Osteoblast (primary cell): Measurements from ENCODE around the gene BRD3OS. TPM values are rescaled to one million over a fixed set of nuclear protein-coding genes. Genes with fewer than 3 reads are reported as not detected.
A peak's percentile ranks its signal among the peaks of the same experiment; 100 is the strongest.

Experiments used
- DNase-seq: peaks from one replicate; pipeline ENCODE4 v3.0.0; 2011; ENCODE audit warnings: low spot score, mixed read lengths; ENCODE audit not compliant: insufficient read length; ENCODE audit errors: missing footprints
- H2AFZ ChIP-seq: 2 replicates; pipeline ENCODE4 v1.6.0; 2011; ENCODE audit warnings: mild to moderate bottlenecking, low read length
- H3K27ac ChIP-seq: 2 replicates; pipeline ENCODE4 v1.5.1; 2011; ENCODE audit warnings: mild to moderate bottlenecking, low read depth, low read length, moderate library complexity
- H3K27me3 ChIP-seq: 2 replicates; pipeline ENCODE4 v1.6.0; 2012; ENCODE audit warnings: mild to moderate bottlenecking, control low read depth, inconsistent platforms, low read length, moderate library complexity; ENCODE audit not compliant: insufficient read depth
- H3K36me3 ChIP-seq: 2 replicates; pipeline ENCODE4 v1.5.1; 2011; ENCODE audit warnings: mild to moderate bottlenecking, low read length, control low read depth, moderate library complexity; ENCODE audit not compliant: insufficient read depth
- H3K4me1 ChIP-seq: 2 replicates; pipeline ENCODE4 v1.5.1; 2011; ENCODE audit warnings: mild to moderate bottlenecking, low read length, control low read depth, moderate library complexity; ENCODE audit not compliant: insufficient read depth
- H3K4me2 ChIP-seq: 2 replicates; pipeline ENCODE4 v1.6.0; 2011; ENCODE audit warnings: mild to moderate bottlenecking, low read length; ENCODE audit not compliant: insufficient read depth
- H3K4me3 ChIP-seq: fragments of 200-600 bp; sonication (generic); 3 replicates; pipeline ENCODE4 v1.5.1; 2012; ENCODE audit warnings: mild to moderate bottlenecking, low read length, inconsistent platforms; ENCODE audit not compliant: insufficient read depth
- H3K79me2 ChIP-seq: 2 replicates; pipeline ENCODE4 v1.6.0; 2012; ENCODE audit warnings: mild to moderate bottlenecking, low read length, control low read depth, inconsistent platforms; ENCODE audit not compliant: insufficient read depth
- H3K9me3 ChIP-seq: 2 replicates; pipeline ENCODE4 v1.5.1; 2011; ENCODE audit warnings: low read depth, low read length, control low read depth
- H4K20me1 ChIP-seq: 2 replicates; pipeline ENCODE4 v1.6.0; 2012; ENCODE audit warnings: mild to moderate bottlenecking, low read length, control low read depth; ENCODE audit not compliant: insufficient read depth
- total RNA-seq: library from RNA; depleted of rRNA; stranded (reverse); fragments of >200 nt; gene quantifications from 2 replicates; pipeline ENCODE4 v1.2.3, GENCODE V29; 2012
- TF ChIP-seq, protein P1 (sequence below): IDR thresholded peaks from 2 replicates; pipeline ENCODE4 v1.5.1; 2011; ENCODE audit warnings: mild to moderate bottlenecking, low read depth, low read length, moderate library complexity; ENCODE audit errors: extremely low read depth

The BRD3OS gene
- total RNA-seq, 1 donor = 26.1 TPM

DNA sequence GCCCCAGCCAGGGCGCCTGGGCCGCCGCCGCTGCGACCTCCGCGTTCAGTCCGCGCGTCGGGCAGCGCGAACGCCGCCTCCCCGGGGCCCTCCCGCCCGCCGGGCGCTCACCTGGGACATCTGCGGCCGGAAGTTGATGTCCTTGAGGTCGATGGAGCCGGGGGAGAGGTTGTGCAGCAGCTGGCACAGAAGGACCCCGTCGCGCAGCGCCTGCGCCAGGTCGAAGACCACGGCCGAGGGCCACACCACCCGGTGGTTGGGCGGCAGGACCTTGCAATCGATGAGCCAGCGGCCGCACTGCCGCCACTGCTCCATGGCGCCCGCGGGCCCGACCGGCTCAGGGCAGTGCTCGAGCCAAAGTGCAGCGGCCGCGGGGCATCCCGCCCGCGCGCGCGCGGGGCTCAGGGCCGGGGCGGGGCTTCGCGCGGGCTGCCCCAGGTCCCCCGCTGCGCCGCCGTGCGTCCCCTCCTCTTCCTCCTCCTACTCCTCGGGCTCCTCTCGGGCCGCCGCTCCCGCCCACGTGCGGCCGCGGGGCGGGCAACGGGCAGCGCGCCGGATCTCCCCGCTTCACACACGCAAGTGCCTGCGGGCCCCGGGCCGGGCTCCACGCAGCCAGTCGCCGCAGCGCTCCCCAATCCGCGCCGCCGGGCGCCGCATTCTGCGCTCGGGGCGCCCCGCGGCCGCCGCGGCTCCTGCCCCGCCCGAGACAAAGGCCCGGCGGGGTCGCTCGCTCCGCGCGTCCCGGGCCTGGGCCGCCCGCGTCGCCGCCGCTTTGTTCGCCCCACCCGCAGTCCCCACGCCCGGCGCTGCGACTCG is 33.1 kb upstream of the BRD3OS start, which contains the start of gene VAV2:
VAV2 (minus strand) TSS at position 361 of the 816 bp plus-strand sequence; CDS start at position 315, 46 bp downstream.
- Histone ChIP-seq H4K20me1 (peaks cover 42% of the 10 kb centered on the region), H3K4me2 (peak within 1 kb of the TSS; percentile 98), H3K36me3 (no peaks in the 10 kb centered on the region), H2AFZ (peak within 1 kb of the TSS; percentile 90), H3K4me1 (peaks cover 28% of the 10 kb centered on the region), H3K79me2 (peaks cover 40% of the 10 kb centered on the region), H3K27me3 (peaks cover 4% of the 10 kb centered on the region), H3K27ac (peak within 1 kb of the TSS; percentile 83), H3K9me3 (no peaks in the 10 kb centered on the region), H3K4me3 (peak within 1 kb of the TSS; percentile 85)
- DNase-seq = peak; percentile 95
- TF ChIP-seq, protein P1, sequence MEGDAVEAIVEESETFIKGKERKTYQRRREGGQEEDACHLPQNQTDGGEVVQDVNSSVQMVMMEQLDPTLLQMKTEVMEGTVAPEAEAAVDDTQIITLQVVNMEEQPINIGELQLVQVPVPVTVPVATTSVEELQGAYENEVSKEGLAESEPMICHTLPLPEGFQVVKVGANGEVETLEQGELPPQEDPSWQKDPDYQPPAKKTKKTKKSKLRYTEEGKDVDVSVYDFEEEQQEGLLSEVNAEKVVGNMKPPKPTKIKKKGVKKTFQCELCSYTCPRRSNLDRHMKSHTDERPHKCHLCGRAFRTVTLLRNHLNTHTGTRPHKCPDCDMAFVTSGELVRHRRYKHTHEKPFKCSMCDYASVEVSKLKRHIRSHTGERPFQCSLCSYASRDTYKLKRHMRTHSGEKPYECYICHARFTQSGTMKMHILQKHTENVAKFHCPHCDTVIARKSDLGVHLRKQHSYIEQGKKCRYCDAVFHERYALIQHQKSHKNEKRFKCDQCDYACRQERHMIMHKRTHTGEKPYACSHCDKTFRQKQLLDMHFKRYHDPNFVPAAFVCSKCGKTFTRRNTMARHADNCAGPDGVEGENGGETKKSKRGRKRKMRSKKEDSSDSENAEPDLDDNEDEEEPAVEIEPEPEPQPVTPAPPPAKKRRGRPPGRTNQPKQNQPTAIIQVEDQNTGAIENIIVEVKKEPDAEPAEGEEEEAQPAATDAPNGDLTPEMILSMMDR = no peak

DNA sequence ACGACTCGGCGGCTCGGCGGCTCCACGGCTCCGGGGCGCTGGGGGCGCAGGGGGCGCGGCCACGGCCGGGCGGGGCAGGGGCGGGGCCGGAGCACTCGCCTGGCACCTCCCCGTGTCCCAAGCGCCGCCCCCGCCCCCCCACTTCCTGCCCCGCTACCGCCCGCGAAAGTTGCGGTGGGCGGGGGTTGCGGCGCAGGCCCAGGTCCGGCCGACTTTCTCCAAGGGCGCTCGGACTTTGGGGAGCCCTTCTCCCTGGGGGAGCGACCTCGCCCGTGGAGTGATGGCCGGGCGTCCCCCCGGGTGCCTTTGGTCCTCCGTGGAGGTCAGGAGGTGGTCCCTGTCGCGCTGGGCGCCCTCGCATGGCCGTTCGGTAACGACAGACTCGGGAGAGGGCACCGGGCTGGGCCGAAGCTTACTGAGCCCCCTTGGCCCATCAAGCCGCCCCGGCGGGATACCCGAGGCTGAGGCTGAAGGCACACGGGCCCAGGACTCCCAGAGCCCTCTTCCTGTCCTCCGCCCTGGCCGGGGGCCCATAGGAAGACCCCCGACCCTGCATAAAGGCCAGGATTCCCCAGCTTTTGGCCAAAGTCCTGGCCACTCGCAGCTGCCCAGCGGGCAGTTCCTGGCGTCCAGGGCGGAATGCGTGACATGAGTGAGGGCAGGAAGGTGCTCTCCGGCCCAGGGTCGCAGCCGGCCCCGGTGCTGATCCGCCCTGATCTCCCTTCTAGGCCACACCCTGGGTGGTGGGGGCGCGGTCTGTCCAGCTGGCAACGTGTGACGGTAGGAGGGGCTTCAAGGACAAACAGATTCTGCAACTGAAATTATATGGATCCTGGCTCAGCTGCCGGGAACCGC is 32.3 kb upstream of the BRD3OS start:
- Histone ChIP-seq H3K27me3 (peaks cover 4% of the 10 kb centered on the region), H3K79me2 (peaks cover 32% of the 10 kb centered on the region), H3K9me3 (no peaks in the 10 kb centered on the region), H3K4me3 (peak overlapping the region; percentile 85), H4K20me1 (peaks cover 34% of the 10 kb centered on the region), H3K4me1 (peaks cover 28% of the 10 kb centered on the region), H2AFZ (peak overlapping the region; percentile 90), H3K27ac (peak overlapping the region; percentile 83), H3K4me2 (peak overlapping the region; percentile 98), H3K36me3 (no peaks in the 10 kb centered on the region)
- DNase-seq = peak; percentile 97
- TF ChIP-seq, protein P1 = peak; percentile 36

DNA sequence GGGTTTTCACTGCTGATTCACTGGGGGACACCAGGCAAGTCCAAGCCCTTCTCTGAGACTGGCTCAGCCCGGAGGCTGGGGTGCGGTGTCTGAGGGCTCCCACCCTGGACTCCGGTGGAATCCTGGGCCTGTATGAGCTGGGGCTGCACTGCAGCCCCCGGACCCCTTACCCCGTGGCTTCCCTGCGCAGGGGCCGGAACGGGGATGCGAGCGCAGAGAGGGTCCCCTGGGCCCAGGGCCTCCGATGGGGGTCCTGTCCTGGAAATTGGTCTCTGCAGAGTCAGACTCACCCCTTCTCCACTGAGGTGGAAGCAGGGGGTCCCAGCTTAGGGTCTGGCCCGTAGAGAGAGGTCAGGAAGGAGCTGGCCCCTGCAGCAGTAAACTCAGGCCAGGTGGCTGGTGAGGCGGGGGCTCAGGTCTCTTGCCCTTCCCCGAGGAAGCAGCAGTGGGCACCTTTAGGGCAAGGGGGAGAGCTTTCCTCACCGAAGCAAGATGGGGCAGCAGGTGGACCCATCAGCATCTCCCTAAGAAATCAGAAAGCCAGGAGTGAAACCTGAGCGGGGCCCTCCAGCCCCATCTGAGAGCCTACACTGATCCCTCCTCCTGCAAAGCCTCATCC is 31.5 kb upstream of the BRD3OS start:
- Histone ChIP-seq H3K4me1 (peaks cover 28% of the 10 kb centered on the region), H3K79me2 (peaks cover 24% of the 10 kb centered on the region), H3K9me3 (no peaks in the 10 kb centered on the region), H3K4me3 (peak overlapping the region; percentile 85), H4K20me1 (peaks cover 28% of the 10 kb centered on the region), H3K36me3 (no peaks in the 10 kb centered on the region), H3K27me3 (peaks cover 4% of the 10 kb centered on the region), H2AFZ (peak overlapping the region; percentile 90), H3K27ac (peak overlapping the region; percentile 37), H3K4me2 (peak overlapping the region; percentile 98)
- TF ChIP-seq, protein P1 = no peak
- no peak for DNase-seq
